ENCODE results near the gene REXO5. TPM values are rescaled to one million over a fixed set of nuclear protein-coding genes. Genes with fewer than 3 reads are reported as not detected.

Gene REXO5
- total RNA-seq, 1 experiment from 2014 or later = 6.7 TPM

- H3K18ac ChIP-seq (ENCODE audit: insufficient read length, low read depth, low read length) = no peak overlapping the region
- no peaks in the 10 kb centered on the region for H3K9me3 Mint-ChIP-seq
- H3K9me3 ChIP-seq (ENCODE audit: control insufficient read depth, low read depth, low read length) = no peaks in the 10 kb centered on the region
- H3K56ac ChIP-seq (ENCODE audit: insufficient read length, low read depth, low read length) = no peak overlapping the region
- no peak overlapping the region for H3T11ph ChIP-seq (ENCODE audit: low read length)
- peaks cover 23 to 25% of the 10 kb centered on the region in 2 experiments for H3K4me1 Mint-ChIP-seq
- no peak overlapping the region for H3K27ac ChIP-seq (ENCODE audit: insufficient read length, low read depth, low read length)
- H4K20me1 ChIP-seq (ENCODE audit: control insufficient read depth, insufficient read depth, insufficient read length) = no peaks in the 10 kb centered on the region
- no peak overlapping the region for H4K5ac ChIP-seq (ENCODE audit: insufficient read length, low read depth, low read length)
- H2BK120ac ChIP-seq (ENCODE audit: low read depth, low read length, poor library complexity, severe bottlenecking) = no peak overlapping the region
- WGBS (ENCODE audit: extremely low coverage, insufficient read length, low lambda C conversion rate) = no CpG with 5 or more reads among the region's 2 CpGs
- no peak overlapping the region for H3K4me3 Mint-ChIP-seq
- H3K79me1 ChIP-seq (ENCODE audit: insufficient read depth, low read depth, low read length, poor library complexity, severe bottlenecking) = no peaks in the 10 kb centered on the region
- H4K8ac ChIP-seq (replicated peaks; ENCODE audit: insufficient read length, low read depth, low read length) = no peak overlapping the region
- no peak overlapping the region for H2BK15ac ChIP-seq (ENCODE audit: low read depth, low read length)
- H4K91ac ChIP-seq (ENCODE audit: insufficient read length, low read depth, low read length) = no peak overlapping the region
- no peak overlapping the region for H2BK12ac ChIP-seq (ENCODE audit: insufficient read length, low read depth, low read length)
- no peaks in the 10 kb centered on the region; the same call in 1 of the 2 replicates for H3K4me1 ChIP-seq (ENCODE audit: insufficient read depth, low read length)
- H2AK5ac ChIP-seq (ENCODE audit: insufficient read length, low read length) = no peak overlapping the region
- no peaks in the 10 kb centered on the region; the same call in 1 of the 2 replicates for H3K27me3 ChIP-seq (ENCODE audit: insufficient read depth, low read length)
- no peak overlapping the region for H2AFZ ChIP-seq (ENCODE audit: low read length)
- H2BK5ac ChIP-seq (ENCODE audit: insufficient read length, low read length) = no peak overlapping the region
- TF ChIP-seq CTCF (conservative IDR thresholded peaks at IDR 0.05) = no peak
- H3K27me3 Mint-ChIP-seq (ENCODE audit: low read depth) = no peaks in the 10 kb centered on the region
- no peaks in the 10 kb centered on the region for H3K79me2 ChIP-seq (ENCODE audit: insufficient read depth, low read length)
- no peak overlapping the region for H3K4me2 ChIP-seq (ENCODE audit: insufficient read depth, insufficient read length, low read length)
- no peak overlapping the region for H3K4ac ChIP-seq (ENCODE audit: low read depth, low read length)
- H3K36me3 Mint-ChIP-seq (ENCODE audit: insufficient read depth in 1 of 3, low read depth in 3 of 3) = peaks cover 6 to 20% (median 9%) of the 10 kb centered on the region in 3 experiments; a peak in 5 of 7 replicates
- no peak overlapping the region for H3K9ac ChIP-seq (ENCODE audit: extremely low read depth, insufficient read length, low read length)
- H3K14ac ChIP-seq (ENCODE audit: insufficient read depth, low read length) = no peak overlapping the region
- H2BK20ac ChIP-seq (ENCODE audit: low read depth, low read length, poor library complexity, severe bottlenecking) = no peak overlapping the region
- H3K23ac ChIP-seq (ENCODE audit: insufficient read length, low read depth, low read length) = no peak overlapping the region
- no peaks in the 10 kb centered on the region for H3K23me2 ChIP-seq (ENCODE audit: insufficient read length, low read depth, low read length, poor library complexity, severe bottlenecking)
- H3K27ac Mint-ChIP-seq = 0 out of 7 replicates have a peak overlapping the region, but pooled peaks of 1 of the 3 experiments have one; percentile 55
- DNase-seq = no peak
These were observed 48.6 kb downstream of the REXO5 start for GRCh38 chr16:20854963-20855362.

All from H9 (cell line).